H1 (cell line): ENCODE results near the gene TMEM72. TPM values are rescaled to one million over a fixed set of nuclear protein-coding genes. Genes with fewer than 3 reads are reported as not detected.

Source experiments
- CTCF ChIA-PET: fragments of 300-600 bp; sonication (Branson Sonifier 250); formaldehyde crosslinking; loops from one replicate; lab custom pipeline; 2021; ENCODE audit not compliant: partially characterized antibody; lab: Charles Lee
- POLR2A ChIA-PET: fragments of 300-600 bp; sonication (Branson Sonifier 250); formaldehyde crosslinking; loops from one replicate; lab custom pipeline; 2021; ENCODE audit warnings: inconsistent platforms; ENCODE audit not compliant: partially characterized antibody; lab: Charles Lee
- DNase-seq, 2 experiments: peaks; one replicate each; pipeline versions ENCODE4 v3.0.0 to v3.0.0-alpha.2; 2010 to 2022; ENCODE audit warnings: low spot score in 2 of 2, low read depth in 1 of 2, mixed read lengths in 1 of 2
- FAIRE-seq: peaks from 2 replicates; lab custom pipeline; 2011; peaks lifted over from hg19 to GRCh38; lab: Jason Lieb, UNC
- H2AFZ ChIP-seq: 2 replicates; pipeline ENCODE4 v1.8.1; 2012; ENCODE audit warnings: low read length, inconsistent platforms
- H2AK5ac ChIP-seq: 2 replicates; pipeline ENCODE4 v1.6.1; 2013; ENCODE audit warnings: low read depth, low read length
- H2BK120ac ChIP-seq: replicated peaks from 2 replicates; pipeline ENCODE3; 2013; ENCODE audit warnings: low read depth, low read length, inconsistent platforms
- H2BK12ac ChIP-seq: 2 replicates; pipeline ENCODE4 v1.6.1; 2013; ENCODE audit warnings: low read depth, low read length
- H2BK15ac ChIP-seq: 2 replicates; pipeline ENCODE4 v1.6.1; 2013; ENCODE audit warnings: low read length
- H2BK20ac ChIP-seq: 2 replicates; pipeline ENCODE4 v1.6.1; 2013; ENCODE audit warnings: low read length
- H2BK5ac ChIP-seq: 2 replicates; pipeline ENCODE4 v1.6.1; 2013; ENCODE audit warnings: low read depth, low read length
- H3K14ac ChIP-seq: 2 replicates; pipeline ENCODE4 v1.6.1; 2013; ENCODE audit warnings: inconsistent platforms; ENCODE audit not compliant: insufficient read length
- H3K18ac ChIP-seq: 2 replicates; pipeline ENCODE4 v1.6.1; 2013; ENCODE audit warnings: low read length; ENCODE audit errors: extremely low read depth
- H3K23ac ChIP-seq: 2 replicates; pipeline ENCODE4 v1.6.1; 2013; ENCODE audit warnings: inconsistent platforms; ENCODE audit not compliant: insufficient read length
- H3K23me2 ChIP-seq: 2 replicates; pipeline ENCODE4 v1.6.1; 2013; ENCODE audit warnings: low read depth, low read length
- H3K27ac ChIP-seq: 2 replicates; pipeline ENCODE4 v1.6.1; 2011; ENCODE audit warnings: low read depth, low read length, inconsistent platforms
- H3K27me3 ChIP-seq, 4 experiments: replicated peaks in 1 of 4; 1 replicate in 1 of 4; 2 replicates in 3 of 4; pipeline versions ENCODE4 v1.6.1 to v1.8.1; 2011 to 2013; ENCODE audit warnings: low read length in 3 of 4, mild to moderate bottlenecking in 3 of 4, inconsistent platforms in 2 of 4, mixed read lengths in 2 of 4, moderate library complexity in 1 of 4; ENCODE audit not compliant: control insufficient read depth in 3 of 4, insufficient read depth in 3 of 4; ENCODE audit errors: extremely low read depth in 1 of 4
- H3K36me3 ChIP-seq, 4 experiments: 2 replicates each; pipeline versions ENCODE4 v1.6.1 to v1.8.1; 2011 to 2013; ENCODE audit warnings: mild to moderate bottlenecking in 4 of 4, low read length in 3 of 4, moderate library complexity in 2 of 4, control low read depth in 1 of 4, inconsistent platforms in 1 of 4; ENCODE audit not compliant: insufficient read depth in 4 of 4, control insufficient read depth in 2 of 4
- H3K4ac ChIP-seq: replicated peaks from 2 replicates; pipeline ENCODE3; 2013; ENCODE audit warnings: low read length, low read depth, mixed read lengths, inconsistent platforms; ENCODE audit not compliant: insufficient read length
- H3K4me1 ChIP-seq, 4 experiments: replicated peaks in 1 of 4; 1 replicate in 1 of 4; 2 replicates in 3 of 4; pipeline versions ENCODE4 v1.6.1 to v1.8.1; 2011 to 2013; ENCODE audit warnings: low read length in 3 of 4, inconsistent platforms in 2 of 4, mixed read lengths in 1 of 4; ENCODE audit not compliant: insufficient read depth in 4 of 4, control insufficient read depth in 3 of 4
- H3K4me2 ChIP-seq, 2 experiments: 2 replicates each; pipeline versions ENCODE4 v1.6.1 to v1.8.1; 2011 to 2013; ENCODE audit warnings: low read depth in 2 of 2, low read length in 2 of 2, control low read depth in 1 of 2, inconsistent platforms in 1 of 2, mild to moderate bottlenecking in 1 of 2; ENCODE audit not compliant: insufficient read depth in 1 of 2
- H3K4me3 ChIP-seq, 4 experiments: fragments of 200-600, 300-600 bp in 1 of 4; sonication (generic), shearing (Covaris generic), sonication (Bioruptor Twin) in 1 of 4; 2 replicates each; pipeline versions ENCODE4 v1.5.1 to v1.8.1; 2011 to 2016; ENCODE audit warnings: low read length in 4 of 4, low read depth in 3 of 4, control low read depth in 2 of 4, inconsistent platforms in 2 of 4, mild to moderate bottlenecking in 2 of 4, mixed read lengths in 1 of 4, moderate library complexity in 1 of 4; ENCODE audit not compliant: insufficient read depth in 2 of 4; ENCODE audit errors: extremely low read depth in 1 of 4
- H3K56ac ChIP-seq: replicated peaks from 2 replicates; pipeline ENCODE3; 2013; ENCODE audit warnings: low read depth, mild to moderate bottlenecking, mixed read lengths, low read length, inconsistent platforms; ENCODE audit not compliant: insufficient read length
- H3K79me1 ChIP-seq: 2 replicates; pipeline ENCODE4 v1.6.1; 2013; ENCODE audit warnings: low read depth, low read length, control low read depth
- H3K79me2 ChIP-seq, 2 experiments: 2 replicates each; pipeline versions ENCODE4 v1.6.1 to v1.8.1; 2012 to 2013; ENCODE audit warnings: low read length in 2 of 2, mild to moderate bottlenecking in 2 of 2, inconsistent platforms in 1 of 2; ENCODE audit not compliant: insufficient read depth in 2 of 2, control insufficient read depth in 1 of 2
- H3K9ac ChIP-seq, 4 experiments: replicated peaks in 1 of 4; 1 replicate in 1 of 4; 2 replicates in 3 of 4; pipeline versions ENCODE4 v1.6.1 to v1.8.1; 2011 to 2013; ENCODE audit warnings: low read depth in 3 of 4, low read length in 3 of 4, control low read depth in 2 of 4, mild to moderate bottlenecking in 2 of 4, moderate library complexity in 2 of 4, inconsistent platforms in 1 of 4; ENCODE audit errors: extremely low read depth in 1 of 4
- H3K9me3 ChIP-seq, 2 experiments: 2 replicates each; pipeline versions ENCODE4 v1.6.1 to v1.8.1; 2012 to 2013; ENCODE audit warnings: mild to moderate bottlenecking in 2 of 2, moderate library complexity in 2 of 2, control low read depth in 1 of 2, inconsistent platforms in 1 of 2, low read depth in 1 of 2, low read length in 1 of 2, mixed read lengths in 1 of 2; ENCODE audit not compliant: insufficient read depth in 2 of 2
- H4K20me1 ChIP-seq, 2 experiments: replicated peaks in 1 of 2; 2 replicates each; pipeline versions ENCODE3 to v1.8.1; 2011 to 2013; ENCODE audit warnings: inconsistent platforms in 2 of 2, low read length in 2 of 2, mild to moderate bottlenecking in 1 of 2; ENCODE audit not compliant: insufficient read depth in 2 of 2, control insufficient read depth in 1 of 2
- H4K5ac ChIP-seq: 2 replicates; pipeline ENCODE4 v1.6.1; 2013; ENCODE audit warnings: low read length, low read depth, mixed read lengths, inconsistent platforms; ENCODE audit not compliant: insufficient read length
- H4K8ac ChIP-seq: 2 replicates; pipeline ENCODE4 v1.8.0; 2013; ENCODE audit warnings: mild to moderate bottlenecking, moderate library complexity, low read length, inconsistent platforms; ENCODE audit not compliant: insufficient read depth; ENCODE audit errors: extremely low read depth
- H4K91ac ChIP-seq: replicated peaks from 2 replicates; pipeline ENCODE3; 2013; ENCODE audit warnings: low read length, mixed read lengths, inconsistent platforms; ENCODE audit not compliant: insufficient read length
- GABPA ChIP-seq: IDR thresholded peaks from 2 replicates; pipeline ENCODE4 v1.6.1; 2011; ENCODE audit warnings: mild to moderate bottlenecking, low read length, moderate library complexity, borderline replicate concordance; ENCODE audit not compliant: insufficient read depth
- JUND ChIP-seq: IDR thresholded peaks from 2 replicates; pipeline ENCODE4 v1.6.1; 2011; ENCODE audit warnings: mild to moderate bottlenecking, improper control_type of control experiment, low read length
- PHF8 ChIP-seq: fragments of 200-600 bp; sonication (generic); conservative IDR thresholded peaks from 2 replicates; pipeline ENCODE4 v1.7.1; 2012; ENCODE audit warnings: low read depth, mild to moderate bottlenecking, inconsistent platforms, low read length, moderate library complexity
- SP4 ChIP-seq: IDR thresholded peaks from 2 replicates; pipeline ENCODE4 v1.6.1; 2012; ENCODE audit warnings: low read length, inconsistent platforms
- SUZ12 ChIP-seq: fragments of 200-600 bp; sonication (generic); IDR thresholded peaks from 2 replicates; pipeline ENCODE4 v1.6.1; 2012; ENCODE audit warnings: mild to moderate bottlenecking, inconsistent platforms, low read length, moderate library complexity, mixed read lengths
- WGBS, 2 experiments: shearing (Covaris generic) in 1 of 2; methylation state at CpG; one replicate each; pipeline versions ENCODE4 v1.1.6 to v1.1.7; 2013 to 2015; ENCODE audit warnings: low lambda C conversion rate in 2 of 2, mixed read lengths in 2 of 2, inconsistent platforms in 1 of 2, low coverage in 1 of 2, missing lambda C conversion rate in 1 of 2; ENCODE audit not compliant: insufficient replicate concordance in 2 of 2, insufficient coverage in 1 of 2, insufficient read length in 1 of 2; ENCODE audit errors: extremely low coverage in 1 of 2, missing lambda C conversion rate in 1 of 2; 5-methylcytosine and 5-hydroxymethylcytosine counted together
- polyA plus RNA-seq, 7 experiments: library from polyadenylated mRNA; depleted of rRNA in 3 of 7; stranded (reverse) in 5 of 7; unstranded in 2 of 7; fragments of >200 nt in 5 of 7; fragments of 200-250 nt in 2 of 7; gene quantifications; 1 replicate in 5 of 7; 2 replicates in 1 of 7; 4 replicates in 1 of 7; pipeline versions ENCODE4 v1.2.1 to v1.2.3, GENCODE V29; 2011 to 2013; ENCODE audit warnings: missing spikeins in 2 of 7, mixed read lengths in 2 of 7
- total RNA-seq: library from RNA; stranded (reverse); fragmentation: NEBNext Ultra II Directional; extraction: Animal tissue kit (Norgen Biotek cat#: 25700); gene quantifications from 2 replicates; pipeline ENCODE4 v1.2.1, GENCODE V29; 2021

Gene TMEM72
- total and polyA plus RNA-seq, 2 of the 8 experiments (the other 6 are each of a cell fraction or from before 2014, with no cell fraction given): not detected

DNA sequence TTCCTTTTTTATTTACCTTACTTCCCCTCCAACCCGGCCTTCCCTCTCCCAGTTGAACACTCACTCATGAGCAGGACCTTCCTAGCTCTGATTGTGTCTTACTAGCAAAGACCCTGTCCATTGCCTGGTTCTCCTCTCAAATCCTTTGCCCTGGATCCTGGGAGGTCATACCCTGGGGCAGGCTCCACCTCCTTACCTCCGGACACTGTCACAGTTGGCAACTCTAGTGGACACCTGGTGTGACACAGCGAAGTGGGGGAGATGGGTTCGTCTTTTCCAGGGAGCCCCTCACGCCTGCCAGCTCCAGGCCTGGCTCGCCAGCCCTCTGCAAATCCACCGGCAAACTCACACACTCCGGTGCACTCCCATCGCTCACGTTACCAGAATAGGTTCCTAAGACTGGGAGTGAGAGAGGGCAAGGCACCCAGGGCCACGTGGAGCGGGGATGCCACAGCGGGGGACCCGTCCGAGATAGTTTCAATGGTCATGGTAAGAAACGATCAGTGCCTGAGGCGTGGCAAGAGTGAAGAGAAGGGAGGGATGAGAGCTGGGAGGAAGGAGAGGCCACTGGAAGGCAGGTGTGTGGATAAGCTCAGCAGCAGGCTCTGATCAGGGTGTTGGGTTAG, 30.9 kb upstream of the TMEM72 start:
- no peak overlapping the region for H3K14ac ChIP-seq
- H3K4me3 ChIP-seq: no peak overlapping the region
- H3K27ac ChIP-seq: no peak overlapping the region
- no peak overlapping the region for H2BK120ac ChIP-seq
- H3K9ac ChIP-seq: no peak overlapping the region
- peaks cover 7% of the 10 kb centered on the region for H3K23me2 ChIP-seq
- no peak overlapping the region for H3K4ac ChIP-seq
- H3K23ac ChIP-seq: no peak overlapping the region
- no peaks in the 10 kb centered on the region for H3K36me3 ChIP-seq
- H2AK5ac ChIP-seq: 0 out of 2 replicates have a peak overlapping the region, but pooled peaks have one; percentile 49
- H3K18ac ChIP-seq: no peak overlapping the region
- peak overlapping the region; percentile 43; the same call in 1 of the 2 replicates for H2BK12ac ChIP-seq
- no peaks in the 10 kb centered on the region for H3K79me1 ChIP-seq
- no peaks in the 10 kb centered on the region for H3K9me3 ChIP-seq
- FAIRE-seq (no peak), DNase-seq (no peak)
- H3K4me1 ChIP-seq: peaks cover 0 to 7% (median 6%) of the 10 kb centered on the region in 4 experiments; a peak in 6 of 7 replicates
- H2AFZ ChIP-seq: no peak overlapping the region
- H4K8ac ChIP-seq: no peak overlapping the region; the same call in 1 of the 2 replicates
- TF ChIP-seq SUZ12: no peak
- no peak for TF ChIP-seq JUND
- TF ChIP-seq PHF8: no peak
- no peak for TF ChIP-seq GABPA
- TF ChIP-seq SP4: no peak
- H3K56ac ChIP-seq: no peak overlapping the region
- peaks cover 0 to 2% of the 10 kb centered on the region in 2 experiments for H4K20me1 ChIP-seq
- ChIA-PET CTCF (interaction anchor here (0.6 to 13.1 kb wide), 14 partner anchors 13 to 578 kb away, joined by 3 to 90 read pairs (median 4); partner anchors contain the start of gene TMEM72), POLR2A (no interaction called here)
- H2BK5ac ChIP-seq: no peak overlapping the region; the same call in 1 of the 2 replicates
- no peak overlapping the region for H4K5ac ChIP-seq
- no peaks in the 10 kb centered on the region for H3K79me2 ChIP-seq
- H3K27me3 ChIP-seq: peaks cover 0 to 11% (median 5%) of the 10 kb centered on the region in 4 experiments; a peak in 6 of 7 replicates
- H4K91ac ChIP-seq: no peak overlapping the region
- H3K4me2 ChIP-seq: peak overlapping the region in 1 of 2 experiments; percentile 72; a peak in 1 of 4 replicates
- H2BK15ac ChIP-seq: 0 out of 2 replicates have a peak overlapping the region, but pooled peaks have one; percentile 81
- H2BK20ac ChIP-seq: no peak overlapping the region
- 78 to 85% methylated on average over 1 to 10 of the region's 17 CpGs for WGBS, 2 experiments
